Panc1 (cell line): ENCODE results near the gene NPR2. TPM values are rescaled to one million over a fixed set of nuclear protein-coding genes. Genes with fewer than 3 reads are reported as not detected.

Experiments
- ATAC-seq: fragments of 200-7000 bp; cut with Tn5 transposase; 2 replicates; pipeline ENCODE4 v1.9.1; 2020; ENCODE audit warnings: mild to moderate bottlenecking, moderate library complexity
- BruUV-seq: library from RNA; stranded (reverse); fragments of 400-500 nt; replicated peaks from 2 replicates; lab custom pipeline; 2021; lab: Mats Ljungman, UMichigan
- CTCF ChIA-PET: fragments of 300-600 bp; sonication (Branson Sonifier 250); formaldehyde crosslinking; loops from one replicate; lab custom pipeline; 2022; ENCODE audit warnings: antibody characterized with exemption; lab: Charles Lee
- POLR2A ChIA-PET: fragments of 300-600 bp; sonication (Branson Sonifier 250); formaldehyde crosslinking; loops from one replicate; lab custom pipeline; 2022; ENCODE audit warnings: antibody characterized with exemption; lab: Charles Lee
- DNase-seq: peaks from one replicate; pipeline ENCODE4 v3.0.0-alpha.2; 2010; ENCODE audit warnings: low read depth, low spot score
- H3K27ac ChIP-seq: 2 replicates; pipeline ENCODE4 v1.5.1; 2011; ENCODE audit warnings: mild to moderate bottlenecking, low read length, inconsistent platforms
- H3K27me3 ChIP-seq: fragments of 200-500 bp; sonication (Bioruptor generic); 2 replicates; pipeline ENCODE4 v1.6.0; 2014; ENCODE audit warnings: low read length, inconsistent platforms; ENCODE audit not compliant: control insufficient read depth, insufficient read depth
- H3K36me3 ChIP-seq: fragments of 200-500 bp; sonication (Bioruptor generic); 2 replicates; pipeline ENCODE4 v1.5.1; 2014; ENCODE audit warnings: inconsistent platforms, mild to moderate bottlenecking, low read length, moderate library complexity; ENCODE audit not compliant: control insufficient read depth, insufficient read depth
- H3K4me1 ChIP-seq: 2 replicates; pipeline ENCODE4 v1.5.1; 2011; ENCODE audit warnings: inconsistent platforms, mild to moderate bottlenecking, low read length, moderate library complexity; ENCODE audit not compliant: control insufficient read depth, insufficient read depth
- H3K4me3 ChIP-seq, 2 experiments: 2 replicates each; pipeline ENCODE4 v1.5.1; 2011 to 2012; ENCODE audit warnings: low read depth in 2 of 2, low read length in 2 of 2, mild to moderate bottlenecking in 2 of 2, inconsistent platforms in 1 of 2, moderate library complexity in 1 of 2
- H3K9me3 ChIP-seq: fragments of 200-500 bp; sonication (Bioruptor generic); 2 replicates; pipeline ENCODE4 v1.5.1; 2014; ENCODE audit warnings: low read depth, mild to moderate bottlenecking, inconsistent platforms, low read length, moderate library complexity; ENCODE audit not compliant: control insufficient read depth, insufficient read depth
- POLR2AphosphoS5 ChIP-seq: IDR thresholded peaks from 2 replicates; pipeline ENCODE4 v1.6.1; 2012; ENCODE audit warnings: mild to moderate bottlenecking, low read depth, low read length, moderate library complexity
- SIN3A ChIP-seq: IDR thresholded peaks from 2 replicates; pipeline ENCODE4 v1.6.1; 2012; ENCODE audit warnings: low read depth, mild to moderate bottlenecking, low read length, moderate library complexity, borderline replicate concordance; ENCODE audit not compliant: insufficient read depth
- TCF7L2 ChIP-seq: IDR thresholded peaks from 2 replicates; pipeline ENCODE4 v1.6.1; 2011; ENCODE audit warnings: mild to moderate bottlenecking, low read depth, low read length, inconsistent platforms
- in situ Hi-C: cut with HindIII; loops from 2 replicates; pipeline ENCODE4 v1.10.0; 2016; ENCODE audit warnings: low sequenced_read_pairs, low pct_unique_long_range_greater_than_20kb
- intact Hi-C: fragments of 100-400 bp; cut with micrococcal nuclease; formaldehyde crosslinking; loops from one replicate; pipeline ENCODE4 v1.10.0; 2022; ENCODE audit not compliant: unreplicated experiment
- total RNA-seq: library from RNA; stranded (reverse); gene quantifications from one replicate; pipeline ENCODE4 v1.2.1, GENCODE V29; 2021; ENCODE audit not compliant: unreplicated experiment
- TF ChIP-seq, protein P1 (sequence below), 2 experiments: IDR thresholded peaks; 2 replicates each; pipeline ENCODE4 v1.6.1; 2011 to 2012; ENCODE audit warnings: low read depth in 2 of 2, control low read depth in 1 of 2, low read length in 1 of 2, mild to moderate bottlenecking in 1 of 2, moderate library complexity in 1 of 2; ENCODE audit not compliant: insufficient read depth in 1 of 2
- TF ChIP-seq, protein P2 (sequence below): fragments of 450-650 bp; IDR thresholded peaks from 2 replicates; pipeline ENCODE4 v1.5.1; 2017; ENCODE audit warnings: mild to moderate bottlenecking

NPR2 gene
- total RNA-seq, 1 experiment from 2014 or later = 12.2 TPM

DNA sequence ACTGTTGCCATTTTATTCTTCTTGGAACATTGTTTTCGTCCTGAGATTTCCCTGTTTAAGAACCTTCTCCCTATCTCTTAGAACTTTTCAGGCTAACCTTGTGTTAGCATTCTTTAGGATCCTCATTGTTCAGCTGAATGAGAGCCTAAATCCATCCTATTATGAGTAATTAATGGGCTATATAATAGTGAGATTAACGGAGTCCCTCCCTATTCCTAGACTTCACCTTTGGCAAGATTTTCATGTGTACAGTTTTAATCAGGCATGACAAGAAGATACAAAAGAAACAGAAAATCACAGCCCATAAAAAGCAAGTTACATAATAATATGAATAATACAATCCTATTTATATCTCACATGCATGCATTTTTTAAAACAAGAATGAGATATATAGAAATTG lies 28.2 kb upstream of the NPR2 start:
- peaks cover 18% of the 10 kb centered on the region for H3K4me1 ChIP-seq
- H3K27me3 ChIP-seq = no peaks in the 10 kb centered on the region
- in situ Hi-C loops = no loop called here
- TF ChIP-seq SIN3A = no peak
- TF ChIP-seq, protein P1, sequence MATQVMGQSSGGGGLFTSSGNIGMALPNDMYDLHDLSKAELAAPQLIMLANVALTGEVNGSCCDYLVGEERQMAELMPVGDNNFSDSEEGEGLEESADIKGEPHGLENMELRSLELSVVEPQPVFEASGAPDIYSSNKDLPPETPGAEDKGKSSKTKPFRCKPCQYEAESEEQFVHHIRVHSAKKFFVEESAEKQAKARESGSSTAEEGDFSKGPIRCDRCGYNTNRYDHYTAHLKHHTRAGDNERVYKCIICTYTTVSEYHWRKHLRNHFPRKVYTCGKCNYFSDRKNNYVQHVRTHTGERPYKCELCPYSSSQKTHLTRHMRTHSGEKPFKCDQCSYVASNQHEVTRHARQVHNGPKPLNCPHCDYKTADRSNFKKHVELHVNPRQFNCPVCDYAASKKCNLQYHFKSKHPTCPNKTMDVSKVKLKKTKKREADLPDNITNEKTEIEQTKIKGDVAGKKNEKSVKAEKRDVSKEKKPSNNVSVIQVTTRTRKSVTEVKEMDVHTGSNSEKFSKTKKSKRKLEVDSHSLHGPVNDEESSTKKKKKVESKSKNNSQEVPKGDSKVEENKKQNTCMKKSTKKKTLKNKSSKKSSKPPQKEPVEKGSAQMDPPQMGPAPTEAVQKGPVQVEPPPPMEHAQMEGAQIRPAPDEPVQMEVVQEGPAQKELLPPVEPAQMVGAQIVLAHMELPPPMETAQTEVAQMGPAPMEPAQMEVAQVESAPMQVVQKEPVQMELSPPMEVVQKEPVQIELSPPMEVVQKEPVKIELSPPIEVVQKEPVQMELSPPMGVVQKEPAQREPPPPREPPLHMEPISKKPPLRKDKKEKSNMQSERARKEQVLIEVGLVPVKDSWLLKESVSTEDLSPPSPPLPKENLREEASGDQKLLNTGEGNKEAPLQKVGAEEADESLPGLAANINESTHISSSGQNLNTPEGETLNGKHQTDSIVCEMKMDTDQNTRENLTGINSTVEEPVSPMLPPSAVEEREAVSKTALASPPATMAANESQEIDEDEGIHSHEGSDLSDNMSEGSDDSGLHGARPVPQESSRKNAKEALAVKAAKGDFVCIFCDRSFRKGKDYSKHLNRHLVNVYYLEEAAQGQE (IDR thresholded peaks at IDR 0.05; ENCODE audit: insufficient read depth in 1 of 2, low read depth in 2 of 2, low read length in 1 of 2) = no peak
- TF ChIP-seq, protein P2, sequence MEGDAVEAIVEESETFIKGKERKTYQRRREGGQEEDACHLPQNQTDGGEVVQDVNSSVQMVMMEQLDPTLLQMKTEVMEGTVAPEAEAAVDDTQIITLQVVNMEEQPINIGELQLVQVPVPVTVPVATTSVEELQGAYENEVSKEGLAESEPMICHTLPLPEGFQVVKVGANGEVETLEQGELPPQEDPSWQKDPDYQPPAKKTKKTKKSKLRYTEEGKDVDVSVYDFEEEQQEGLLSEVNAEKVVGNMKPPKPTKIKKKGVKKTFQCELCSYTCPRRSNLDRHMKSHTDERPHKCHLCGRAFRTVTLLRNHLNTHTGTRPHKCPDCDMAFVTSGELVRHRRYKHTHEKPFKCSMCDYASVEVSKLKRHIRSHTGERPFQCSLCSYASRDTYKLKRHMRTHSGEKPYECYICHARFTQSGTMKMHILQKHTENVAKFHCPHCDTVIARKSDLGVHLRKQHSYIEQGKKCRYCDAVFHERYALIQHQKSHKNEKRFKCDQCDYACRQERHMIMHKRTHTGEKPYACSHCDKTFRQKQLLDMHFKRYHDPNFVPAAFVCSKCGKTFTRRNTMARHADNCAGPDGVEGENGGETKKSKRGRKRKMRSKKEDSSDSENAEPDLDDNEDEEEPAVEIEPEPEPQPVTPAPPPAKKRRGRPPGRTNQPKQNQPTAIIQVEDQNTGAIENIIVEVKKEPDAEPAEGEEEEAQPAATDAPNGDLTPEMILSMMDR = no peak
- no peak for TF ChIP-seq POLR2AphosphoS5
- no peak for TF ChIP-seq TCF7L2
- ATAC-seq = no peak
- no peak overlapping the region for H3K27ac ChIP-seq
- ChIA-PET CTCF (no interaction called here), POLR2A (interaction anchor here (0.6 to 0.7 kb wide), 2 partner anchors 31 to 178 kb away, joined by 5 to 7 read pairs; partner anchors contain the start of gene CREB3)
- no peak overlapping the region for H3K4me3 ChIP-seq
- no peaks in the 10 kb centered on the region for H3K9me3 ChIP-seq
- no TSS peak for BruUV-seq
- no peaks in the 10 kb centered on the region for H3K36me3 ChIP-seq
- intact Hi-C loops = no loop called here
- no peak for DNase-seq

DNA sequence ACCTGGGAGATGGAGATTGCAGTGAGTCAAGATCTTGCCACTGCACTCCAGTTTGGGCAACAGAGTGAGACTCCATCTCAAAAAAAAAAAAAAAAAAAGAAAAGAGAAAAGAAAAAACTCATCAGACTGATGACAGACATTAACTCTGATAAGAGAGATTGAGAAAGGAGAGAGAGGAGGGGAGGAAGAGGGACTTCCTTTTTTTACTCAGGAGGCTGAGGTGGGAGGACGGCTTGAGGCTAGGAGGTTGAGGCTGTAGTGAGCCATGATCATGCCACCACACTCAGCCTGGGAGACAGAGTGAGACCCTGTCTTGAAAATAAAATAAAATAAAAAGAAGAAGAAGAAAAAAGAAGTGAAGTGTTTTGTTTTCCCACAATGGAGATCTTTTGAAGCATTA lies 27.6 kb upstream of the NPR2 start:
- Histone ChIP-seq H3K9me3 (no peaks in the 10 kb centered on the region), H3K27ac (no peak overlapping the region), H3K36me3 (no peaks in the 10 kb centered on the region), H3K4me1 (peaks cover 12% of the 10 kb centered on the region), H3K27me3 (no peaks in the 10 kb centered on the region), H3K4me3 (no peak overlapping the region)
- no peak for DNase-seq
- in situ Hi-C loops = no loop called here
- ATAC-seq = no peak
- POLR2A ChIA-PET = no interaction called here
- BruUV-seq = no TSS peak
- intact Hi-C loops = no loop called here
- CTCF ChIA-PET = no interaction called here
- TF ChIP-seq SIN3A (no peak), TCF7L2 (no peak), POLR2AphosphoS5 (no peak)
- TF ChIP-seq, protein P2 = no peak
- TF ChIP-seq, protein P1 (IDR thresholded peaks at IDR 0.05; ENCODE audit: insufficient read depth in 1 of 2, low read depth in 2 of 2, low read length in 1 of 2) = no peak
